NB4 (cell line): Measurements from ENCODE around the gene TPSD1.

Experiments
- DNase-seq: peaks from one replicate; pipeline ENCODE4 v3.0.0; 2010; ENCODE audit warnings: low read depth
- H3K4me3 ChIP-seq: one replicate; pipeline ENCODE4 v1.5.1; 2011; ENCODE audit warnings: mild to moderate bottlenecking, low read depth, low read length, moderate library complexity
- MYC ChIP-seq: IDR thresholded peaks from 2 replicates; pipeline ENCODE4 v1.6.1; 2011; ENCODE audit warnings: low read depth, low read length
- POLR2A ChIP-seq: IDR thresholded peaks from 2 replicates; pipeline ENCODE4 v1.6.1; 2011; ENCODE audit warnings: mild to moderate bottlenecking; ENCODE audit not compliant: insufficient read length; ENCODE audit errors: extremely low read depth
- TF ChIP-seq, protein P1 (sequence below): IDR thresholded peaks from 2 replicates; pipeline ENCODE4 v1.6.1; 2011; ENCODE audit warnings: low read depth, low read length
- TF ChIP-seq, protein P2 (sequence below): IDR thresholded peaks from one replicate; pipeline ENCODE4 v1.5.1; 2012; ENCODE audit warnings: low read depth, low read length

Gene TPSD1

DNA sequence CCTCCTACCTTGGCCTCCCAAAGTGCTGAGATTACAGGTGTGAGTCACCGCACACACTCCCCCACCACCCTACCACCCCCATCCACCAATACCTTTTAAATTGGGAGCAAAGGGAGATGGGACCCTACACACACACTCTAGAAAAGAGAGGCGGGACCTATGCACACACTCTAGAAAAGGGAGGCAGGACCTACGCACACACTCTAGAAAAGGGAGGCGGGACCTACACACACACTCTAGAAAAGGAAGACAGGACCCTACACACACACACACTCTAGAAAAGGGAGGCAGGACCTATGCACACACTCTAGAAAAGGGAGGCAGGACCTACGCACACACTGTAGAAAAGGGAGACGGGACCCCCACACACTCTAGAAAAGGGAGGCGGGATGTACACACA lies 18.9 kb downstream of the TPSD1 start:
- no peak for DNase-seq
- TF ChIP-seq MYC, result no peak
- TF ChIP-seq, protein P1, sequence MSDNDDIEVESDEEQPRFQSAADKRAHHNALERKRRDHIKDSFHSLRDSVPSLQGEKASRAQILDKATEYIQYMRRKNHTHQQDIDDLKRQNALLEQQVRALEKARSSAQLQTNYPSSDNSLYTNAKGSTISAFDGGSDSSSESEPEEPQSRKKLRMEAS, result no peak
- TF ChIP-seq, protein P2, sequence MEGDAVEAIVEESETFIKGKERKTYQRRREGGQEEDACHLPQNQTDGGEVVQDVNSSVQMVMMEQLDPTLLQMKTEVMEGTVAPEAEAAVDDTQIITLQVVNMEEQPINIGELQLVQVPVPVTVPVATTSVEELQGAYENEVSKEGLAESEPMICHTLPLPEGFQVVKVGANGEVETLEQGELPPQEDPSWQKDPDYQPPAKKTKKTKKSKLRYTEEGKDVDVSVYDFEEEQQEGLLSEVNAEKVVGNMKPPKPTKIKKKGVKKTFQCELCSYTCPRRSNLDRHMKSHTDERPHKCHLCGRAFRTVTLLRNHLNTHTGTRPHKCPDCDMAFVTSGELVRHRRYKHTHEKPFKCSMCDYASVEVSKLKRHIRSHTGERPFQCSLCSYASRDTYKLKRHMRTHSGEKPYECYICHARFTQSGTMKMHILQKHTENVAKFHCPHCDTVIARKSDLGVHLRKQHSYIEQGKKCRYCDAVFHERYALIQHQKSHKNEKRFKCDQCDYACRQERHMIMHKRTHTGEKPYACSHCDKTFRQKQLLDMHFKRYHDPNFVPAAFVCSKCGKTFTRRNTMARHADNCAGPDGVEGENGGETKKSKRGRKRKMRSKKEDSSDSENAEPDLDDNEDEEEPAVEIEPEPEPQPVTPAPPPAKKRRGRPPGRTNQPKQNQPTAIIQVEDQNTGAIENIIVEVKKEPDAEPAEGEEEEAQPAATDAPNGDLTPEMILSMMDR, result no peak
- no peak for TF ChIP-seq POLR2A
- H3K4me3 ChIP-seq, result no peak overlapping the region

DNA sequence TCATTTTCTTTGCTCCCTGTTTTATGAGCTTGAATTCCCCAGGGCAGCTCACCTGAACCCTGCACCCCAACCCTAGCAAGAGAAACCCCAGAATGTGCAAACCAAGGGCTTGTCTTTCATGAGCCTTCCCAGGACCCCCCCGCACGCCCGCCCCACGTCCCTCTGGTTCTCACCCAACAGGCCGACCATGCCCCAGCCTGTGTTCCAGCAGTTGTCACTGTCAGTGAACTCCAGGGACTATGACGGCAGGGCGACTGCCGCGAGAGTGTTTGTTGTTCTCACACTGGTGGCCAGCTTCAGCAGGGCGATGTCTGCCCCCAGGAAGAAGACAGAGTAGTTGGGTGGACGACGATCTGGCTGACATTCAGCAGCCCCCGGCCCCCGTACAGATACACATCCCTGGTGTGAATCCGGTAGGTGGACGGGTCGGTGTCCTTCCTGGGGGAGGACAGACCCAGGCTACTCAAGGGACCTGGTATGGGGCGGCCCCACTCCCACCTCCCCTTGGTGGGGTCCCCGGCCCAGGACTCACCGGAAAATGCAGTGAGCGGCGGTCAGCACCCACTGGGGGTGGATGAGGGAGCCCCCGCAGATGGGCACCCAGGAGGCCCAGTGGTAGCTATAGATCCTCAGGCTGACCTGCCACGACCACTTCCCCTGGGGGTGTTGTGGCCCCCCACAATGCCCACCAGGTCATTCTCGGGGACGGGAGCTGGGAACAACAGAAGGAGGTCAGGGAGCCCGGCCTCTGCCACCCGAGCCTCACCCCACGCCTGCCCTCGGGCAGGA lies 20.1 kb downstream of the TPSD1 start:
- TF ChIP-seq, protein P1, result no peak
- TF ChIP-seq MYC (no peak), POLR2A (no peak)
- TF ChIP-seq, protein P2, result no peak
- no peak overlapping the region for H3K4me3 ChIP-seq
- no peak for DNase-seq

DNA sequence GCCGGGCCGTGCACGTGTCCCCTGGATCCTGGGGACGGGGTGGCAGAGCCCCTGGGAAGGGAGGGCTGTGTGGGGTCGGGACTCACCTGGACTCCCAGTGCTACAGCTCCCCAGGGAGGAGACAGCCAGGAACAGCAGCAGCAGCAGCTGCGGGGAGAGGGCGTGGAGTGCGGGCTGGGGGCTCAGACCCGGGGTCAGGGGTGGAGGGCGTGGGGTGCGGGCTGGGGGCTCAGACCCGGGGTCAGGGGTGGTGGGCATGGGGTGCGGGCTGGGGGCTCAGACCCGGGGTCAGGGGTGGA lies 20.7 kb downstream of the TPSD1 start:
- DNase-seq, result no peak
- no peak overlapping the region for H3K4me3 ChIP-seq
- TF ChIP-seq, protein P2, result no peak
- TF ChIP-seq POLR2A (no peak), MYC (no peak)
- TF ChIP-seq, protein P1, result no peak

DNA sequence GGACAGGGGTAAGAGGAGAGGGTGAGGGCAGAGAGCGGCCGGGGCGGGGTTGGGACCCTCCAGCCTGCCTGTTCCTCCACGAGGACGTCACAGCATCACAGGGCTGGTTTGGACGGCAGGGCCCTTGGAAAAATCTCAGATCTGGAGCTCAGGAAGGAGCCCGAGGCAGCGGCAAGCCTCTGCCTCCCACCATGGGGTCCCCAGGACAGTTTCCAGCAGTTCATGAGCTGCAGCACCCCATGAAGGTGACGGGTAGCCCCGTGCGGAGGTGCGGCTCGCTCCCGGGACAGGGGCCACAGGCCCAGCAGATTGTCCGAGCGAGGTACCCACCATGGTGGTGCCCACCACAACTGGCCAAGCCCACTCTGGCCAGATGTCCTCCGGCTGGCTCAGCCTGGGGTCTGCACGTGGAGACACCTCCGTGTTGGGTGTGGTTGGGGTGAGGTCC lies 21.3 kb downstream of the TPSD1 start:
- TF ChIP-seq POLR2A (no peak), MYC (no peak)
- TF ChIP-seq, protein P2, result no peak
- TF ChIP-seq, protein P1, result no peak
- DNase-seq, result no peak
- H3K4me3 ChIP-seq, result no peak overlapping the region

DNA sequence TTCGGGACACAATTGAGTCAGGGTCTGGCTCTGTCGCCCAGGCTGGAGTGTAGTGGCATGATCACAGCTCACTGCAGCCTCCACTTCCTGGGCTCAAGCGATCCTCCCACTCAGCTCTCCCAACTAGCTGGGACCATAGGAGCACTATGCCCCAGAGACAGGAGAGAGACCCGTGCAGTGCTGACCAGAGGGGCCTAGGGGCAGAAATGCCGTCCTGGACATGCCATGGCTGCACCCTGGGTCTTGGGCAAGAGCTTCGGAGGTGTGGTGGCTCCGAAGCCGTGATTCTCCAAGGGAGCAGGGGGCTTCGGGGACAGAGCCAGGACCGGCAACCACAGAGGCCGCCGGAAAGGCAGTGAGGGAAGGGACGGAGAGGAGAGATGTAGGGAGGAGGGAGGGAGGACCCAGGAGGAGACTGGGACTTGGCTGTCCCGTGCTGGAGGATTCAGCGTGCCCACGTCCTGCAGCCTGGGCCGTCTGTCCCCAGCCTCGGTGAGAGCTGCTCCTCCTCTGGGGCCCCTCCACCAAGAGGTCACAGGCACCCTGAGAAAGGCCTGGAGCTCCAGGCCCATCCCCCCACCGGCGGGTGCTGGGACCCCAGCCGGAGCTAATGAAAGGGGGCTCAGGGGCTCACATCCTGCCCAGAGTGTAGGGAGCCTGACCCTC lies 21.9 kb downstream of the TPSD1 start:
- TF ChIP-seq, protein P1, result no peak
- H3K4me3 ChIP-seq, result no peak overlapping the region
- DNase-seq, result no peak

DNA sequence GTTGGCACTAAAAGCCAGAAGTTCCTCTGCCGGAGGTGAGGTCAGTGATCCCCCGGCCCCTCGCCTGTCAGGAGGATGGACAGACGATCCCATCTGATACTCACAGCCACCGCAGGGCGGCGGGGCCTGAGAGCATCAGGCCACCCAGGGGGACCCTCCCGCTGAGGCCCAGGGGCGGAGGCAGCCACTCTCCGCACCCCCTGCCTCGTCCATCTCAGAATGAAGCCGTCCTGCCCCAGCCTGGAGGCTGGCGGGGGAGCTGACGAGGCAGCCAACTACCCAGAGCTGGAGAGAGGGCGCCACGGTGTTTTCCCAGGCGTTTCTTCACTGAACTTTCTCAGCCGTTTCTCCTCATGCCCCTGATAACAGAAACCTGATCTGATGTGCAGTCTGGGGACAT lies 22.6 kb downstream of the TPSD1 start:
- TF ChIP-seq, protein P1, result no peak
- no peak for TF ChIP-seq MYC
- TF ChIP-seq, protein P2, result no peak
- TF ChIP-seq POLR2A, result no peak
- DNase-seq, result no peak
- H3K4me3 ChIP-seq, result no peak overlapping the region
